Measurements from ENCODE around the gene ZNF304. TPM values are rescaled to one million over a fixed set of nuclear protein-coding genes. Genes with fewer than 3 reads are reported as not detected.
A peak's percentile ranks its signal among the peaks of the same experiment; 100 is the strongest.

Gene ZNF304
- total and polyA plus RNA-seq, 9 of the 15 experiments (the other 6 are each of a cell fraction or from before 2014, with no cell fraction given), result 0.82 to 5.5 (median 3.6) TPM

DNA sequence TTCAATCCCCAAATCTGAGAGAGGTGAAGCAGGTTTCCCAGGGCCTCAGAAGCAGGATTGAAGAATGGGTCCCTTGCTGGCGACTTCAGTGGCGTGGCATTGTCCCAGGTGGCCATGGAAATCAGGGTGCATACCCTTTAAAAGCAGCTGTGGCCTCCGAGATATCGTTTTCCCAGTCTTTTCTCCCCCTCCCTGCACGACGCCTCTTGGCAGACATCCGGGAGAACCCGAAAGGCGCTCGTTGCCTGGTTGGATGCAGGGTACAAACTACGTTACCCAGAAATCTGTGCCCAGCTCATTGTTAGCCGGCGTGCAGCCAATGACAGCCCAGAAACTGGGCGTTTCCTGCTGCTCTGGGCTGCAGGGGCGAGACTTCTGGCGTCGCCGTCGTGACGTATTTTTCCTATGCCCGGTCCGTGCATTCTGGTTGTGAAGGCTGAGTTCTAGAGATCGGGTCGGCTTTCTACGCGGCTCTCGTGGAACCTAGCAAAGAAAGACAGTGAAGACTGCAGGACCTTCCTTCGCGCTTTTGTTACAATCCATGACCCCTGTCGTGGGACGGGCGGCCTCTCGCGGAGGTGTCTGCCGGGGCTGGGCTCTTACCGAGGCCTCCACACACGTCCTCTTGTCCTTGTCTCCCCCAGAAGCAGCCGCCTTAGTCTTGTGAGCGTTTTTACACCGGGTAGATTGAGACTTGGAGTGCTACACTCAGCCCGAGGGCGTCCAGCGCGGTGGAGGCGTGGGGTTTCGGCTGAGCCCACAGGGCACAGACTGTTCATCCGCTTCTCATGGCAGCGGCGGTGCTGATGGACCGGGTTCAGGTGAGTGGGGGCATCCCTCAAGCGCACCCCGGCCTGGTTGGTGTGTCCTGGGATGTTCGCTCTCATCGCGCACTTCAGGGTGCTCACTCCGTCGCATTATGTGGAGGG is at the start of gene ZNF304 (continued):
- TF ChIP-seq MAFF (IDR thresholded peaks at IDR 0.05; ENCODE audit: low read length), result no peak
- peak; percentile 92 for TF ChIP-seq HCFC1 (IDR thresholded peaks at IDR 0.05; ENCODE audit: low read depth, low read length)
- no peak for TF ChIP-seq ZBTB1 (CRISPR knock-in tag; IDR thresholded peaks at IDR 0.05; ENCODE audit: borderline replicate concordance, low read depth)
- no peak for TF ChIP-seq ETS2 (tag; IDR thresholded peaks at IDR 0.05; ENCODE audit: borderline replicate concordance, poor library complexity, severe bottlenecking)
- TF ChIP-seq, protein P1, sequence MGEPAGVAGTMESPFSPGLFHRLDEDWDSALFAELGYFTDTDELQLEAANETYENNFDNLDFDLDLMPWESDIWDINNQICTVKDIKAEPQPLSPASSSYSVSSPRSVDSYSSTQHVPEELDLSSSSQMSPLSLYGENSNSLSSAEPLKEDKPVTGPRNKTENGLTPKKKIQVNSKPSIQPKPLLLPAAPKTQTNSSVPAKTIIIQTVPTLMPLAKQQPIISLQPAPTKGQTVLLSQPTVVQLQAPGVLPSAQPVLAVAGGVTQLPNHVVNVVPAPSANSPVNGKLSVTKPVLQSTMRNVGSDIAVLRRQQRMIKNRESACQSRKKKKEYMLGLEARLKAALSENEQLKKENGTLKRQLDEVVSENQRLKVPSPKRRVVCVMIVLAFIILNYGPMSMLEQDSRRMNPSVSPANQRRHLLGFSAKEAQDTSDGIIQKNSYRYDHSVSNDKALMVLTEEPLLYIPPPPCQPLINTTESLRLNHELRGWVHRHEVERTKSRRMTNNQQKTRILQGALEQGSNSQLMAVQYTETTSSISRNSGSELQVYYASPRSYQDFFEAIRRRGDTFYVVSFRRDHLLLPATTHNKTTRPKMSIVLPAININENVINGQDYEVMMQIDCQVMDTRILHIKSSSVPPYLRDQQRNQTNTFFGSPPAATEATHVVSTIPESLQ (CRISPR knock-in tag; IDR thresholded peaks at IDR 0.05), result no peak
- TF ChIP-seq, protein P2, sequence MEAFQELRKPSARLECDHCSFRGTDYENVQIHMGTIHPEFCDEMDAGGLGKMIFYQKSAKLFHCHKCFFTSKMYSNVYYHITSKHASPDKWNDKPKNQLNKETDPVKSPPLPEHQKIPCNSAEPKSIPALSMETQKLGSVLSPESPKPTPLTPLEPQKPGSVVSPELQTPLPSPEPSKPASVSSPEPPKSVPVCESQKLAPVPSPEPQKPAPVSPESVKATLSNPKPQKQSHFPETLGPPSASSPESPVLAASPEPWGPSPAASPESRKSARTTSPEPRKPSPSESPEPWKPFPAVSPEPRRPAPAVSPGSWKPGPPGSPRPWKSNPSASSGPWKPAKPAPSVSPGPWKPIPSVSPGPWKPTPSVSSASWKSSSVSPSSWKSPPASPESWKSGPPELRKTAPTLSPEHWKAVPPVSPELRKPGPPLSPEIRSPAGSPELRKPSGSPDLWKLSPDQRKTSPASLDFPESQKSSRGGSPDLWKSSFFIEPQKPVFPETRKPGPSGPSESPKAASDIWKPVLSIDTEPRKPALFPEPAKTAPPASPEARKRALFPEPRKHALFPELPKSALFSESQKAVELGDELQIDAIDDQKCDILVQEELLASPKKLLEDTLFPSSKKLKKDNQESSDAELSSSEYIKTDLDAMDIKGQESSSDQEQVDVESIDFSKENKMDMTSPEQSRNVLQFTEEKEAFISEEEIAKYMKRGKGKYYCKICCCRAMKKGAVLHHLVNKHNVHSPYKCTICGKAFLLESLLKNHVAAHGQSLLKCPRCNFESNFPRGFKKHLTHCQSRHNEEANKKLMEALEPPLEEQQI (IDR thresholded peaks at IDR 0.05), result no peak
- no peak for TF ChIP-seq THRAP3 (IDR thresholded peaks at IDR 0.05; ENCODE audit: borderline replicate concordance)
- TF ChIP-seq, protein P3, sequence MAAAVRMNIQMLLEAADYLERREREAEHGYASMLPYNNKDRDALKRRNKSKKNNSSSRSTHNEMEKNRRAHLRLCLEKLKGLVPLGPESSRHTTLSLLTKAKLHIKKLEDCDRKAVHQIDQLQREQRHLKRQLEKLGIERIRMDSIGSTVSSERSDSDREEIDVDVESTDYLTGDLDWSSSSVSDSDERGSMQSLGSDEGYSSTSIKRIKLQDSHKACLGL (CRISPR knock-in tag; IDR thresholded peaks at IDR 0.05; ENCODE audit: borderline replicate concordance, poor library complexity, severe bottlenecking), result no peak
- TF ChIP-seq TCF7 (IDR thresholded peaks at IDR 0.05; ENCODE audit: borderline replicate concordance), result no peak
- TF ChIP-seq HLTF (IDR thresholded peaks at IDR 0.05), result no peak
- peak; percentile 92 for TF ChIP-seq KLF1 (tag; IDR thresholded peaks at IDR 0.05)
- no peak for TF ChIP-seq FOS (IDR thresholded peaks at IDR 0.05; ENCODE audit: extremely low read depth, insufficient read length)
- TF ChIP-seq KHSRP (IDR thresholded peaks at IDR 0.05), result peak; percentile 30; the same call in 1 of the 2 replicates
- TF ChIP-seq ZNF175 (CRISPR knock-in tag; IDR thresholded peaks at IDR 0.05; ENCODE audit: low read depth), result no peak
- no peak for TF ChIP-seq CTBP1 (IDR thresholded peaks at IDR 0.05; ENCODE audit: borderline replicate concordance)
- TF ChIP-seq COPS2 (conservative IDR thresholded peaks at IDR 0.05), result no peak
- TF ChIP-seq BRF1 (IDR thresholded peaks at IDR 0.05; ENCODE audit: borderline replicate concordance, extremely low read depth, insufficient read length), result no peak
- no peak for TF ChIP-seq ZNF184 (CRISPR knock-in tag; IDR thresholded peaks at IDR 0.05)
- TF ChIP-seq, protein P4, sequence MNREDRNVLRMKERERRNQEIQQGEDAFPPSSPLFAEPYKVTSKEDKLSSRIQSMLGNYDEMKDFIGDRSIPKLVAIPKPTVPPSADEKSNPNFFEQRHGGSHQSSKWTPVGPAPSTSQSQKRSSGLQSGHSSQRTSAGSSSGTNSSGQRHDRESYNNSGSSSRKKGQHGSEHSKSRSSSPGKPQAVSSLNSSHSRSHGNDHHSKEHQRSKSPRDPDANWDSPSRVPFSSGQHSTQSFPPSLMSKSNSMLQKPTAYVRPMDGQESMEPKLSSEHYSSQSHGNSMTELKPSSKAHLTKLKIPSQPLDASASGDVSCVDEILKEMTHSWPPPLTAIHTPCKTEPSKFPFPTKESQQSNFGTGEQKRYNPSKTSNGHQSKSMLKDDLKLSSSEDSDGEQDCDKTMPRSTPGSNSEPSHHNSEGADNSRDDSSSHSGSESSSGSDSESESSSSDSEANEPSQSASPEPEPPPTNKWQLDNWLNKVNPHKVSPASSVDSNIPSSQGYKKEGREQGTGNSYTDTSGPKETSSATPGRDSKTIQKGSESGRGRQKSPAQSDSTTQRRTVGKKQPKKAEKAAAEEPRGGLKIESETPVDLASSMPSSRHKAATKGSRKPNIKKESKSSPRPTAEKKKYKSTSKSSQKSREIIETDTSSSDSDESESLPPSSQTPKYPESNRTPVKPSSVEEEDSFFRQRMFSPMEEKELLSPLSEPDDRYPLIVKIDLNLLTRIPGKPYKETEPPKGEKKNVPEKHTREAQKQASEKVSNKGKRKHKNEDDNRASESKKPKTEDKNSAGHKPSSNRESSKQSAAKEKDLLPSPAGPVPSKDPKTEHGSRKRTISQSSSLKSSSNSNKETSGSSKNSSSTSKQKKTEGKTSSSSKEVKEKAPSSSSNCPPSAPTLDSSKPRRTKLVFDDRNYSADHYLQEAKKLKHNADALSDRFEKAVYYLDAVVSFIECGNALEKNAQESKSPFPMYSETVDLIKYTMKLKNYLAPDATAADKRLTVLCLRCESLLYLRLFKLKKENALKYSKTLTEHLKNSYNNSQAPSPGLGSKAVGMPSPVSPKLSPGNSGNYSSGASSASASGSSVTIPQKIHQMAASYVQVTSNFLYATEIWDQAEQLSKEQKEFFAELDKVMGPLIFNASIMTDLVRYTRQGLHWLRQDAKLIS (CRISPR knock-in tag; IDR thresholded peaks at IDR 0.05), result no peak
- no peak for TF ChIP-seq ZC3H8 (IDR thresholded peaks at IDR 0.05)
